Progenitor cell of endocrine pancreas (in vitro differentiated cells): Measurements from ENCODE around the gene AGAP5. TPM values are rescaled to one million over a fixed set of nuclear protein-coding genes. Genes with fewer than 3 reads are reported as not detected.
A peak's percentile ranks its signal among the peaks of the same experiment; 100 is the strongest.

ENCODE experiments used
- DNase-seq: peaks from one replicate; pipeline ENCODE4 v3.0.0; 2021; ENCODE audit warnings: low spot score; ENCODE audit not compliant: unreplicated experiment
- H3K27ac Mint-ChIP-seq: 2 replicates; pipeline ENCODE4 v1.8.0; 2021; ENCODE audit warnings: mild to moderate bottlenecking, moderate library complexity, mixed read lengths
- H3K27me3 Mint-ChIP-seq: 2 replicates; pipeline ENCODE4 v1.8.0; 2021; ENCODE audit warnings: mixed read lengths
- H3K36me3 Mint-ChIP-seq: 2 replicates; pipeline ENCODE4 v1.8.0; 2022; ENCODE audit warnings: mixed read lengths; ENCODE audit not compliant: insufficient read depth
- H3K4me1 Mint-ChIP-seq: 2 replicates; pipeline ENCODE4 v1.8.0; 2021; ENCODE audit warnings: low read depth, mixed read lengths
- H3K4me3 Mint-ChIP-seq: 2 replicates; pipeline ENCODE4 v1.8.0; 2021; ENCODE audit warnings: low read depth, mild to moderate bottlenecking, moderate library complexity, mixed read lengths
- H3K9me3 Mint-ChIP-seq: 2 replicates; pipeline ENCODE4 v1.8.0; 2021; ENCODE audit warnings: low read depth, mixed read lengths
- total RNA-seq: library from RNA; stranded (reverse); gene quantifications from 2 replicates; pipeline ENCODE4 v1.2.1, GENCODE V29; 2021
- TF ChIP-seq, protein P1 (sequence below): fragments of 200-600 bp; sonication (generic); IDR thresholded peaks from one replicate; pipeline ENCODE4 v1.5.0; 2021; ENCODE audit warnings: antibody characterized with exemption, mild to moderate bottlenecking; ENCODE audit not compliant: unreplicated experiment

Gene AGAP5
- total RNA-seq, 1 donor from 2014 or later = 15.5 TPM

DNA sequence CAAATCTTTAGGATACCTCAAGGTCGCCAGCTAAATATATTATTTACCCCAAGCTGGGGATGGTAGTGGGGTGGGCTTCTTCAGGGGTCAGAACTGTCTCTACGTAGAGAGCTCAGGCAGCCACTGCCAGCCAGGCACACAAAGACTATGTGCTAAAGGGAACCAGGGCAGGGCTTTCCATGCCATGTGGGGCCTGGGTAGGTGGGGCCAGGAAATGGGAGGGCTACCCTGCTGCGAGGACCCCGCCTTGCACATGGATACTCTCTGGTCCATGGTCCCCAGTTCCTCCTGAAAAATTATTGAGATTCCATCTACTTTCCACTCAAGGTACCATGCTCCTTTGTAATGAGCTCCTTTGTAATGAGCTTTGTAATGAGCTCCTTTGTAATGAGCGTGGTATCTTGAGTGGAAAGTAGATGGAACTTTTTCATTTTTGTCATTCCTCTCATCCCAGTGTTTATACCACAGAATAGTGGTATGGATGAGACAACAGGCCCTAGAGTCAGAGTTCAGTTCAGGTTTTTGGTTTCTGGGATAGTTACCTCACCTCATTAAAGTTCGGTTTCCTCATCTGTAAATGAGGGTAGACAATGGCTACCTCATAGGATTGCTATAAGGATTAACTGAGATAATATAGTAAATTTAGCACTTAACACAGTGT is 47.9 kb downstream of the AGAP5 start:
- H3K9me3 Mint-ChIP-seq = no peaks in the 10 kb centered on the region
- TF ChIP-seq, protein P1, sequence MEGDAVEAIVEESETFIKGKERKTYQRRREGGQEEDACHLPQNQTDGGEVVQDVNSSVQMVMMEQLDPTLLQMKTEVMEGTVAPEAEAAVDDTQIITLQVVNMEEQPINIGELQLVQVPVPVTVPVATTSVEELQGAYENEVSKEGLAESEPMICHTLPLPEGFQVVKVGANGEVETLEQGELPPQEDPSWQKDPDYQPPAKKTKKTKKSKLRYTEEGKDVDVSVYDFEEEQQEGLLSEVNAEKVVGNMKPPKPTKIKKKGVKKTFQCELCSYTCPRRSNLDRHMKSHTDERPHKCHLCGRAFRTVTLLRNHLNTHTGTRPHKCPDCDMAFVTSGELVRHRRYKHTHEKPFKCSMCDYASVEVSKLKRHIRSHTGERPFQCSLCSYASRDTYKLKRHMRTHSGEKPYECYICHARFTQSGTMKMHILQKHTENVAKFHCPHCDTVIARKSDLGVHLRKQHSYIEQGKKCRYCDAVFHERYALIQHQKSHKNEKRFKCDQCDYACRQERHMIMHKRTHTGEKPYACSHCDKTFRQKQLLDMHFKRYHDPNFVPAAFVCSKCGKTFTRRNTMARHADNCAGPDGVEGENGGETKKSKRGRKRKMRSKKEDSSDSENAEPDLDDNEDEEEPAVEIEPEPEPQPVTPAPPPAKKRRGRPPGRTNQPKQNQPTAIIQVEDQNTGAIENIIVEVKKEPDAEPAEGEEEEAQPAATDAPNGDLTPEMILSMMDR = no peak

DNA sequence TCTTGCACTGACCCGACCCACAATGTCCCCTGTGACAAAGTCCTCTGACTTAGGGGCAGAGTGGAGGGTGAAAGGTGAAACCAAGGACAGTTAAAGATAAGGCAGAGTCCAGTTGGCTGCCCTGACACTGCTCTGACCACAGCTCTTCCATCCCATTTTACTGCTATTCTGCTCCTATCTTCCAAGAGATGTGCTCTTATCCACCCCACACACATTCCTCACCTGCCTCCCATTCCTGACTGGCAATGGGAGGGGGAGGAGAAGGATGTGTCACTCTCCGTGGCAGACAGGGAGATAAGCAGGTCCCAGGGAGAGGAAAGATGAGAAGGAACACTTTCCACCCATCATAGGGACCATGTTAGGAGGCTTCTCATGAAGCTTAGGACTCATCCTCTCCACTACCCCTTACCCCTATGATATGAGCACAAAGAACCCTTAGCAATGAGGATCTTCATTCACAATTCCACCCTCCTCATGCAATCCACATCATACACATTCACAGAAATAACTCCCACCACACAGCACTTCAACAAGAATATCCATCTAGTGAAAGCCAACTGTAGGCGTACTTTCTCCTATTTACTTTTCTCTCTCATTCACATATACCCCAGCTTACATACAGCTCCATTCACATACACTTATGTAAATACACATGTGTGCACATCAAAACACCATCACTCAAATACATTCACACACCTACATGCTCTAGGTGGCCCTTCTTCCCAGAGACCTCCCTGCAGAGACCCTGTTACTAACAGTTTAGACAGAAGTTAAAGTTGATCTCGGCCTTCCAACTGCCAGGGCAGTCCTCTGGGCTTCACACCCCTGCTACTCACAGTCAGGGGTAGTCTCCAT is 48.7 kb downstream of the AGAP5 start:
- H3K4me3 Mint-ChIP-seq = peak overlapping the region; percentile 37
- H3K9me3 Mint-ChIP-seq = no peaks in the 10 kb centered on the region
- peak overlapping the region; percentile 17 for H3K27ac Mint-ChIP-seq
- no peak for DNase-seq
- H3K4me1 Mint-ChIP-seq = peaks cover 7% of the 10 kb centered on the region
- H3K36me3 Mint-ChIP-seq = no peaks in the 10 kb centered on the region
- peaks cover 10% of the 10 kb centered on the region for H3K27me3 Mint-ChIP-seq
- TF ChIP-seq, protein P1 = no peak

More for the DNA sequence above, 47.9 kb downstream of the AGAP5 start:
- Mint-ChIP-seq H3K27ac (no peak overlapping the region), H3K27me3 (peaks cover 6% of the 10 kb centered on the region), H3K4me3 (no peak overlapping the region), H3K4me1 (peaks cover 6% of the 10 kb centered on the region), H3K36me3 (no peaks in the 10 kb centered on the region)
- DNase-seq = no peak

DNA sequence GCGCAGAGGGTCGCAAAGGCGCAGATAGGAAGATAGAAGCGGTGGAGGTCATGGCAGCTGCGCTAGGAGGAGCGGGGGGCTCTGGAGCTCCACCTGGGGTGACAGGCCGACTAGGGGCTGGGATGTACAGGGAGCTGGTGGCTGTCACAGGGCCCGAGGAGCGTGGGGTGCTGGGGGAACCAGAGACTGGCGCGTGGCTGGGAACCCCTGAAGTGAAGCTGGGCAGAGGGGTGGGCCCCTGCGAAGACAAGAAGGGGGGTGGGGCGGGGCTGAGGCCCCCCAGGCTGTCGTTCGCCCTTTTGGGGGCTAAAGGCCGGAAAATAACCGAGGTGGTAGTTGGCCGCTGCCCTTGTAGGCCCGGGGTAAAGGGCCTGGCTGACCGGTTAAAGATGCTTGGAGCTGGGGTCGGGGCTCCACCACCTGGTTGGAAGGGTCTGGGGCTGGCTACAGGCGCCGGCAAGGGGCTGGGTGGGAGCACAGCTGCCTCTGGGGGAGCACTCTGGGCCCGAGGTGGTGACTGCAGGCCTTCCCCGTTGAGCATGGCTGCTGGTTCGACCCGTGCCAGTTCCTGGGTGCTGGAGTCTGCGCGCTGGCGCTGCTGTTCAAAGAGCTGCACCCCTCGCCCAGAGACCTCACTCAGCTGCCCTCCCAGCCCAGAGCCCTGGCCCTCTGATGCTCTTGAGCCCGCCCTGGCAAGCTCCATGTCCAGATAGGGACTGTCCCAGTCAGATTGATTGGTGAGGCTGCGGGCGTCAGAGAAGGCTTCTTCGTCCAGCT is 49.8 kb downstream of the AGAP5 start:
- H3K27ac Mint-ChIP-seq = no peak overlapping the region
- H3K4me1 Mint-ChIP-seq = peaks cover 9% of the 10 kb centered on the region
- H3K4me3 Mint-ChIP-seq = peak overlapping the region; percentile 72
- H3K27me3 Mint-ChIP-seq = peaks cover 10% of the 10 kb centered on the region
- DNase-seq = no peak
- TF ChIP-seq, protein P1 = no peak
- no peaks in the 10 kb centered on the region for H3K36me3 Mint-ChIP-seq
- H3K9me3 Mint-ChIP-seq = no peaks in the 10 kb centered on the region

DNA sequence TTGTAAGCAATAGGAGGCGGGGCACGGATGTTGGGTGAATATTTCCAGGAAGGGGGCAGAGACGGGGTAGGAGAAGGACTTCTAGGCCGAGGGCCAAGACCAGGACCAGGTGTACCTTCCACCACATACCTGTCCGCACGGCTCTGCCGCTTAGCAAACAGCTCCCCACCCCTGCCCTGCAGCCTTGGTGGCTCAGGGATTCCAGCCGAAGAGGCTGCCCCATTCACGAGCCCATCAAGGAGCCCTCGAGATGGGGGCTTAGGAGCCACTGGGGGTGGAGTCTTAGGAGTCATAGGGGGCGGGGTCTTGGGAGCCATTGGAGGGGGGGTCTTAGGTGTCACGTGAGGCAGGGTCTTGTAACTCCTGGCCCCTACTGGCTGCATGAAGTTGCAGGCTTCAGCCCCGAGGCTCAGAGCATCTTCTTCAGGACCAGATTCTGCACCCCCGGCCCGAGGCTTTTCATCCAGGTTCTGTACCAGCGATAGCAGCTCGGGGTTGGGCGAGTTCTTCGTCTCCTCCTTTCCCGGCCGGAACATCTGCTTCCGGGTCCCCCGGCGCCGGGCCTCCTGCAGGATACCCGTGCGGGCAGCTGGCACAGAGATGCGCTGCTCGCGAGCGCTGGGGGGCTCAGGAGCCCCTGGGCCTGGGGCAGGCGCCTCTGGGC is 50.6 kb downstream of the AGAP5 start:
- Mint-ChIP-seq H3K9me3 (no peaks in the 10 kb centered on the region), H3K27me3 (peaks cover 10% of the 10 kb centered on the region), H3K36me3 (no peaks in the 10 kb centered on the region), H3K4me1 (peaks cover 9% of the 10 kb centered on the region), H3K4me3 (peak overlapping the region; percentile 72), H3K27ac (no peak overlapping the region)
- TF ChIP-seq, protein P1 = no peak
- peak; percentile 23 for DNase-seq
